HG02588 (cell line): Measurements from ENCODE around the gene FADD.

Experiments
- ATAC-seq: cut with Tn5 transposase; IDR thresholded peaks from one replicate; pipeline ENCODE4 v1.9.1; 2021; ENCODE audit warnings: mild to moderate bottlenecking, moderate library complexity; ENCODE audit not compliant: unreplicated experiment

Gene FADD

GRCh38 chr11:70202920-70203750, at the start of gene FADD:
FADD (plus strand) TSS chr11:70203296; CDS start chr11:70203460, 164 bp downstream.
- ATAC-seq, result peak; percentile 68

DNA sequence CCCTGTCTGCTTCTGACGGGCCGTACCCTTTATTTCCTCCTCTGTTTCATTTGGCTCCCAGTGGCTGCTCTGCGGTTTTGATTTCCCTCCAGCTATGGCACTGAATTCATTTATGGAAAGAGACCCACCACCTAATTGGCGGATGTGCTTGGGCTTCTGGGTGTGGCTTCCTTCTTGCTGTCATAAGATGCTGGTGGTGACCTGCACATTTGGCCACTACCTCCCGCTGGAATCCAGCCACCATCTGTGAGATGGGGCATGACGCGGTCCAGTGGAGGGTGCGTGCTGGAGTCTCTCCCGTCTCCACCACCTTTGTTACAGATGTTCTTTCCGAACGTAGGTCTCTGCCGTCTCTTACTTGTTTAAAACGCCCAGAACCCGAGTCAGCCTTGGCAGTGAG, 47.7 kb upstream of the FADD start:
- no peak for ATAC-seq

DNA sequence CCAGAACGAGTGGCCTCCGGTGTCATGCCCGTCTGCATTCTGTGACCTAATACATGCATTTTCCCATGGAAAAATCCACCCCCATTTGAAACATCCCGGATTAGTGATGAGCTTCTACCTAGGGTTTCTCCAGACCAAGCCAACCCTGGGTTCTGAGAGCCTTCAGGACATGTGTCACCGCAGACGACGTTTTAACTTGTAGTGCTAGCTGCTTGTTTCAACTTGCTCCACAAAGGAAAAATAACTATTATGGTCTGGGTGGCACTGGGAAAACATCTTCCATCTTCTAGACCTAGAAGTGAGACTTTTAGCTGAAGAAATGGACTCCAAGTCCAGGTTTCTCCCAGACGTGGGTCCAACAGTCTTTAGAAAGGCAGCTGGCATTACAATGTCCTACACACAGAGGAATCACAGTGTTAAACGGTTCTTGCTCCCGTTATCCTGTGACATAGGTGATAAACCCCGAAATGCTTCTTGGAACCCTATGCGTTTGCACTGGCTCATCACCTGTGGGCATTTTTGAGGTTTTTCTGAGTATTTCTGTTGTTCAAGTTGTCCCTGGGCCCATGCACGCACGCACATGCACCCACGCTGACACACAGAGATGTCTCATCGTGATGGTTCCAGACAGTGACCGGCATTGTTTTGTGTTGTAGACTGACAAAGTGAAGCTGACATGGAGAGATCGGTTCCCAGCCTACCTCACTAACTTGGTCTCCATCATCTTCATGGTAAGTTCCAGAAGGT, 46.6 kb upstream of the FADD start:
- ATAC-seq, result no peak

GRCh38 chr11:70158201-70158600, 44.9 kb upstream of the FADD start:
- ATAC-seq, result no peak

DNA sequence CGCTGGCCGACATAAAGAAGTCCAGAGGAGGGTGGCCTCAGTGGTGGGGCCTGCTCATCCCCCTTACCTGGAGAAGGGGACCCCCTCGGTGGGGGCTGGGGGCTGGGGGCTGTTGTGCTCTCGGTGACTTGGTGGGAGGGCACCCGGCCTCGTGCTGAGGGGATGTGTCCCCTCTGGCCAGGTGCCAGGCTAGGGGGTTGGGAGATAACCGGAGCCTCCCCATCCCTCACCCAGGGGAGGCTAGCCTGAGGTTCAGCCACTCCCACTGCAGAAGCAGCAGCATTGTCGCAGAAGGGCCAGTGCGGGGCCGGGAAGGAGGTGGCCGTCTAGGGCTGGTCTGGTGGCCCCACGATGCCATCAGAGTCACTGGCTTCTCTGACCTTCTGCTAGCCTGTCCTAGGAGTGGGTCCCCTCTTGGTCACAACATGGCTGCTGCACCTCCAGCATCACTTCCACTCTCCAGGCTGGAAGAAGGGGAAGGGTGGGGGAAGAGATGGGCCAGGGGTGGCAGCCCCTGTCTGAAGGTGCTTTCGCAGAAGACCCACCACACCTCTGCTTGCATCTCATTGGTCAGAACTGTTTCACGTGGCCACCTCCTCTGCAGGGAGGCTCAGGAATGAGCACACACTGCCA, 44.2 kb upstream of the FADD start:
- ATAC-seq, result no peak

DNA sequence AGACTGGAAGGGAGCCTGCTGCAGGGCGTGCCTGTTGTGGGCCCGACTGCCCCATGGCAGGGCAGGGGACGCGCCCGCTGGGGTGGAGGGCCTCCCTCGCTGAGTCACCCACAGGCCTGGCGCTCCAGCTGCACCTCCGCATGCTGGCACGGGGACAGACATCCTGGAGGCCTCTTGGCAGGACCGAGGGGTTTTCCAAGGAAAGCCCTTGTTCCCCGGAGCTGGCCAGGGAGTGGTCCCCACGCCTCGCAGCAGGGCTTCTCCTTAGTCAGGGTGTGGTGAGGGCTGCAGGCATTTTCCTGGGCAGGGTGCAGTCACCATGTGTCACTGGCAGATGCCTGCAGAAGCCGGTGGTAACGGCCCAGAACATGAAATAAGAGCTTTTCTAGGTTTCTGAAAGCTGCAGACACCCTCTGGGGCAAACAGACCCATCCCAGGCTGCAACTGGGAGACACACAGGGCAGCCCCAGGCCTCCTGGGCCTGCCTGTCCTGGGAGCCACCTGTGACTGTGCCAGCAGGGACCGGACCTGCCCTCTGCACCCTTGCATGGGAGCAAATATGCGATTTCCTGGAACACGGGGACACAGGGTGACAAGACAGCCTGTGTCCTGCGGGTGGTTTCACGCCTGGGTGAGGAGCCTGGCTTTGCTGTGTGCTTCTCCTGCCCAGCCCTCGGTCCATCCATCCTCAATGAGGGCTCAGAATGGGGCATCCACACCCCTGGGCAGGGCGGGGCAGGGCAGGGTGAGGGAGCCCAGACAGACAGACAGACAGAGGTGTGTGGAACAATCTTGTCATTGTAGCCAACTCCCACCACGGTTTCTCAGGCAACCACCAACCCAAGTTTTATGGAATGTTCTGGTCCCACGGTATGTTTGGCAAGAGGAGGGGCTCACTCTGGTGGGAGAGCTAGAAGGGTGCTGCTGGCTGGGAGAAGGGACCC, 43.2 kb upstream of the FADD start:
- ATAC-seq, result no peak

DNA sequence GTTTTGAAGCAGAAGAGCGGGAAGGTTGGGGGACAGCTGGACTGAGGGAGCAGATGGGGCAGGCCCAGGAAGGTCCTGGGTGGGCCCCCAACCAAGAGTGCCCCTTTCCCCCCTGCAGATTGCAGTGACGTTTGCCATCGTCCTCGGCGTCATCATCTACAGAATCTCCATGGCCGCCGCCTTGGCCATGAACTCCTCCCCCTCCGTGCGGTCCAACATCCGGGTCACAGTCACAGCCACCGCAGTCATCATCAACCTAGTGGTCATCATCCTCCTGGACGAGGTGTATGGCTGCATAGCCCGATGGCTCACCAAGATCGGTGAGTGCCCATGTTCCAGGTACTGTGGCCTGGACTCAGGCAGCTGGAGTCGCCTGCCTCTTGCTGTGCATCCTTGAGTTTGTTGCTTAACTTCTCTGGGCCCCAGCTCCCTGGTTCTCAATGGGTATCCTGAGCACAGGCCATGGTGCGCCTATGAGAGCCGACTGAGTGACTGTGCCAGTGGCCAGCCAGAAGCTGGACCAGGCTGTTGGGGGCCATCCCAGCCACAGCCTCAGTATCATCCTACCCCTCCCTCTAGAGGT, 42.0 kb upstream of the FADD start:
- no peak for ATAC-seq

DNA sequence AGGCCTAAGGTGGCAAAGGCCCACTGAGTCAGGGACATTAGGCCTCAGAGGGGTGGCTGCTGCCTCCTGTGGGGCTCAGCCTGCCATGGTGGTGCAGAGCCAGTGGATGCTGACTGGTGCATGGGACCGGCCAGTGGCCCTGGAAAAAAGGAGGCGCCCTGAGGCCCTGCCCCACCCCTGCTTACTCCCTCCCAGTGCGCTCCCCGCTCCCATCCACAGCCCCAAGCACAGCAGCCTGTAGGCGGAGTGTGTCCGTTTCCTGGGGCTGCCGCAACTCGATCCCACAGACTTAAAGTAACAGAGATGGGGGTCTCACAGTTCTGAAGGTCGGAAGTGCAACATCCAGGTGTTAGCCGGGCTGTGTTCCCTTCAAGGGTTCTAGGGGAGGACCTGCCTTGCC, 38.4 kb upstream of the FADD start:
- ATAC-seq, result no peak

GRCh38 chr11:70167120-70167519, 36.0 kb upstream of the FADD start:
- ATAC-seq, result no peak

- ATAC-seq, result no peak
Measured at GRCh38 chr11:70167723-70168404, 35.2 kb upstream of the FADD start.

DNA sequence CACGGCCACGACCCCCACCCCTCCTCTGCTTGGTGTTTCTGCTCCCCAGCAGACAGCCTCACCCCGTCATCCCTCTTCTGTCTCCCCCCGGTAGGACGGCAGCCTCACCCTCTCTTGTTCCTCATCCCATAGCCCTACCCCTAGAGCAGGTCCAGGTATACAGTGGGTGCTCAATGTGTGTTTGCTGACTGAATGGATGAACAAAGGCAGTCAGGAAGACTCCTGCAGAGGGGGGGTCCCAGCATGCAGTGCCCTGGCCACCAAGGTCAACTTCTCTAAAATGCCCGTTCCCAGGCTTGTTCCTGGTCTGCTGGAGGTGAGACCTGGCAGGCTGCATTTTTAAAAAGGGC, 34.7 kb upstream of the FADD start:
- ATAC-seq, result no peak

GRCh38 chr11:70169127-70169526, 34.0 kb upstream of the FADD start:
- no peak for ATAC-seq

GRCh38 chr11:70169632-70170031, 33.5 kb upstream of the FADD start:
- no peak for ATAC-seq

GRCh38 chr11:70170596-70171210, 32.4 kb upstream of the FADD start:
- no peak for ATAC-seq

DNA sequence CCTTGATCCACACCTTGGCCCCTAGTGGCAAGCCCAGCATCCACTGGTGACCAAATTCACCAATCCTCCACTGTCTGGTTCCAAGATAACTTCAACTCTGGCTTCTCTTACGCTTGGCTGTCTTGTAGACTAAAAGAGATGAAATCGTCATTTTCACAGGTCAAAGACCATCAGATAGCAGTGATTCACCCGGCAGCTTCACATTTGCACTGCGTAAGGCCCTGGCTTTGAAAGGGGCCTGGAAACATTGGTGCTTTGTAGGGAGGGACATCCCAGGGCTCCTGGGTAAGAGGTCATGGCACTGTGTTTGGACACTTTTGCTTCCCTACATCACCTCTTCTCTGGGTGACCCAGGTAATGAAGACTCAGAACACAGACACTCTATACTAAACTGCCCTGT, 30.1 kb upstream of the FADD start:
- no peak for ATAC-seq

GRCh38 chr11:70174547-70175235, 28.4 kb upstream of the FADD start:
- ATAC-seq, result no peak

DNA sequence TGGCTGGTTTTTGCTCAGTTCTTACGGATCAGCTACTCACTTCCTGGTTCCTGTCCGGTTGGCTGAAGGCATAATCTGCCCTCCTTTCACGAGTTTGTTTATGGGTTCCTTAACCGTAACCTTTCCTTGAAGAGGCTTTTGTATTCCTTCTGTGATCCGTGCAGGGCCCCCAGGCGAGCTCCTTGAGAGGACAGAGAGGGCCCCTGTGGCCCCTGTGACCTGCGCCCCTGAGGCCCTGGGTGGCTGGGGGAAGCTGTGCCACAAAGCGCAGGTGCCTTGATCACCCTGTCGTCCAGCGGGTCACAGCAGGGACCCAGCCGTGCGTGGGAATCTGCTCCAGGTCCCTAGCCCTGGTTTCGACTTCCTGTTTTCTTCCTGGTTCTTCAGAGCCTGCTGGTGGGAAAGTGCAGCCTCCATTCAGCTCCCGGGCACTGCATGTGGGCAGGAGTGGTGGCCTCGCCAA, 27.8 kb upstream of the FADD start:
- ATAC-seq, result no peak

GRCh38 chr11:70176940-70177689, 26.0 kb upstream of the FADD start:
- ATAC-seq, result no peak
